SK-N-SH (cell line): ENCODE measurements around the gene RBPJL. TPM values are rescaled to one million over a fixed set of nuclear protein-coding genes. Genes with fewer than 3 reads are reported as not detected.

Source experiments
- CTCF ChIA-PET: fragments of 300-600, 350-600 bp; formaldehyde crosslinking; extraction: SDS; loops from one replicate; lab custom pipeline; 2021; lab: Yijun Ruan, JAX
- POLR2A ChIA-PET: fragments of 350-600 bp; sonication (Branson Sonifier 250); formaldehyde crosslinking; extraction: SDS; loops from one replicate; lab custom pipeline; 2020; ENCODE audit warnings: antibody characterized with exemption, inconsistent platforms; lab: Yijun Ruan, JAX
- DNase-seq: peaks from one replicate; pipeline ENCODE4 v3.0.0; 2012
- H2AFZ ChIP-seq: fragments of 200-600 bp; sonication (generic); 2 replicates; pipeline ENCODE4 v1.8.1; 2016; ENCODE audit warnings: antibody characterized with exemption, mild to moderate bottlenecking, low read depth
- H3F3A ChIP-seq: fragments of 200-600 bp; sonication (generic); replicated peaks from 2 replicates; pipeline ENCODE3; 2016; ENCODE audit warnings: antibody characterized with exemption, mild to moderate bottlenecking; ENCODE audit not compliant: insufficient read depth
- H3K27ac ChIP-seq, 2 experiments: fragments of 200-500 bp in 1 of 2; fragments of 200-600 bp in 1 of 2; sonication (Bioruptor generic) in 1 of 2; sonication (generic), shearing (Covaris generic) in 1 of 2; 2 replicates each; pipeline versions ENCODE4 v1.5.1 to v1.6.1; 2014 to 2016; ENCODE audit warnings: low read depth in 2 of 2, inconsistent platforms in 1 of 2, low read length in 1 of 2, mild to moderate bottlenecking in 1 of 2, mixed read lengths in 1 of 2
- H3K27me3 ChIP-seq: fragments of 200-600 bp; sonication (generic), shearing (Covaris generic); 2 replicates; pipeline ENCODE4 v1.6.1; 2016; ENCODE audit warnings: mixed run types; ENCODE audit not compliant: insufficient read depth
- H3K36me3 ChIP-seq, 2 experiments: fragments of 200-500 bp in 1 of 2; fragments of 200-600 bp in 1 of 2; sonication (Bioruptor generic) in 1 of 2; sonication (generic) in 1 of 2; replicated peaks in 1 of 2; 2 replicates each; pipeline versions ENCODE3 to v1.5.1; 2014 to 2016; ENCODE audit warnings: low read length in 1 of 2, mild to moderate bottlenecking in 1 of 2; ENCODE audit not compliant: insufficient read depth in 2 of 2, control insufficient read depth in 1 of 2
- H3K4me1 ChIP-seq, 2 experiments: fragments of 200-500 bp in 1 of 2; fragments of 200-600 bp in 1 of 2; sonication (Bioruptor generic) in 1 of 2; sonication (generic), shearing (Covaris generic) in 1 of 2; 2 replicates each; pipeline versions ENCODE4 v1.5.1 to v1.6.1; 2014 to 2016; ENCODE audit warnings: low read depth in 1 of 2, low read length in 1 of 2, mixed run types in 1 of 2; ENCODE audit not compliant: insufficient read depth in 2 of 2, control insufficient read depth in 1 of 2
- H3K4me2 ChIP-seq: fragments of 200-600 bp; sonication (generic), shearing (Covaris generic); 2 replicates; pipeline ENCODE4 v1.6.1; 2017; ENCODE audit warnings: mixed run types
- H3K4me3 ChIP-seq, 2 experiments: fragments of 200-500 bp in 1 of 2; fragments of 200-600 bp in 1 of 2; sonication (Bioruptor generic) in 1 of 2; sonication (generic), shearing (Covaris generic) in 1 of 2; 2 replicates each; pipeline versions ENCODE4 v1.5.1 to v1.8.1; 2014 to 2016; ENCODE audit warnings: low read depth in 2 of 2, inconsistent platforms in 1 of 2, low read length in 1 of 2, mild to moderate bottlenecking in 1 of 2, mixed read lengths in 1 of 2, moderate library complexity in 1 of 2
- H3K79me2 ChIP-seq: fragments of 200-600 bp; sonication (generic); 2 replicates; pipeline ENCODE4 v1.8.1; 2017; ENCODE audit warnings: mild to moderate bottlenecking; ENCODE audit not compliant: insufficient read depth
- H3K9ac ChIP-seq: fragments of 200-600 bp; sonication (generic); 2 replicates; pipeline ENCODE4 v1.6.1; 2017; ENCODE audit warnings: mixed run types
- H3K9me2 ChIP-seq: fragments of 200-600 bp; sonication (generic); 2 replicates; pipeline ENCODE4 v1.6.1; 2017; ENCODE audit warnings: mixed run types
- H3K9me3 ChIP-seq: fragments of 200-600 bp; sonication (generic); 2 replicates; pipeline ENCODE4 v1.6.1; 2017; ENCODE audit warnings: mixed run types, mild to moderate bottlenecking, moderate library complexity
- H4K20me1 ChIP-seq: fragments of 200-600 bp; sonication (generic); 2 replicates; pipeline ENCODE4 v1.6.1; 2017; ENCODE audit warnings: mild to moderate bottlenecking, mixed run types; ENCODE audit not compliant: insufficient read depth
- CHD2 ChIP-seq: fragments of 150-350 bp; IDR thresholded peaks from 2 replicates; pipeline ENCODE4 v1.6.1; 2018; ENCODE audit warnings: low read length; ENCODE audit not compliant: partially characterized antibody
- CTCF ChIP-seq: fragments of 200-600 bp; sonication (generic); IDR thresholded peaks from 2 replicates; pipeline ENCODE4 v1.6.1; 2017; ENCODE audit warnings: antibody characterized with exemption, mild to moderate bottlenecking, moderate library complexity
- EP300 ChIP-seq, 2 experiments: IDR thresholded peaks; 2 replicates each; pipeline versions ENCODE4 v1.4.0 to v1.6.1; 2012; ENCODE audit warnings: borderline replicate concordance in 1 of 2, low read depth in 1 of 2, low read length in 1 of 2
- EZH2phosphoT487 ChIP-seq: fragments of 200-600 bp; sonication (generic); IDR thresholded peaks from 2 replicates; pipeline ENCODE4 v1.6.1; 2017; ENCODE audit warnings: low read depth, mixed run types, mild to moderate bottlenecking, antibody characterized with exemption, moderate library complexity, borderline replicate concordance
- GABPA ChIP-seq: IDR thresholded peaks from 2 replicates; pipeline ENCODE4 v1.4.0; 2012; ENCODE audit warnings: low read depth, mild to moderate bottlenecking
- MXI1 ChIP-seq: IDR thresholded peaks from 2 replicates; pipeline ENCODE4 v1.6.1; 2012; ENCODE audit warnings: mild to moderate bottlenecking, low read depth, low read length, improper control_type of control experiment
- NFIC ChIP-seq: IDR thresholded peaks from 2 replicates; pipeline ENCODE4 v1.4.0; 2012; ENCODE audit warnings: borderline replicate concordance
- NRF1 ChIP-seq: IDR thresholded peaks from 2 replicates; pipeline ENCODE4 v1.6.1; 2012; ENCODE audit warnings: low read depth, mild to moderate bottlenecking, low read length
- POLR2AphosphoS5 ChIP-seq: IDR thresholded peaks from 2 replicates; pipeline ENCODE4 v1.6.1; 2012; ENCODE audit warnings: low read depth, low read length
- REST ChIP-seq: IDR thresholded peaks from 2 replicates; pipeline ENCODE4 v1.6.1; 2012; ENCODE audit warnings: mild to moderate bottlenecking, low read depth, low read length, moderate library complexity
- RFX5 ChIP-seq: IDR thresholded peaks from 2 replicates; pipeline ENCODE4 v1.6.1; 2012; ENCODE audit warnings: mild to moderate bottlenecking, improper control_type of control experiment, low read length
- RXRA ChIP-seq: IDR thresholded peaks from 2 replicates; pipeline ENCODE4 v1.4.0; 2012; ENCODE audit warnings: low read depth, mild to moderate bottlenecking, borderline replicate concordance
- SMC3 ChIP-seq: IDR thresholded peaks from 2 replicates; pipeline ENCODE4 v1.6.1; 2012; ENCODE audit warnings: low read depth, low read length, improper control_type of control experiment
- TAF1 ChIP-seq: IDR thresholded peaks from 2 replicates; pipeline ENCODE4 v1.6.1; 2012; ENCODE audit warnings: low read depth, mild to moderate bottlenecking, low read length, moderate library complexity, borderline replicate concordance
- ZBTB33 ChIP-seq: IDR thresholded peaks from 2 replicates; pipeline ENCODE4 v1.4.0; 2012; ENCODE audit warnings: low read depth, borderline replicate concordance
- WGBS: methylation state at CpG from one replicate; pipeline ENCODE4 v1.1.6; 2017; ENCODE audit warnings: low lambda C conversion rate; 5-methylcytosine and 5-hydroxymethylcytosine counted together
- polyA plus RNA-seq, 3 experiments: library from polyadenylated mRNA; depleted of rRNA; stranded (reverse); fragments of >200 nt; gene quantifications; 2 replicates each; pipeline ENCODE4 v1.2.3, GENCODE V29; 2012

The RBPJL gene
- polyA plus RNA-seq, 1 of the 3 experiments (the other 2 are of a cell fraction) = not detected

- Histone ChIP-seq H3K36me3 (peaks cover 12 to 17% of the 10 kb centered on the region in 2 experiments), H3K9me3 (no peaks in the 10 kb centered on the region), H3K4me2 (no peak overlapping the region), H3K27me3 (no peaks in the 10 kb centered on the region), H4K20me1 (no peaks in the 10 kb centered on the region), H3K4me3 (no peak overlapping the region), H3K4me1 (peaks cover 0 to 11% of the 10 kb centered on the region in 2 experiments; a peak in 2 of 4 replicates)
- DNase-seq = no peak
- 81% methylated on average over 6 of the region's 6 CpGs for WGBS
- POLR2A ChIA-PET = no interaction called here
- no peak for TF ChIP-seq SMC3
- TF ChIP-seq, all 33 proteins: peak for 0
- Histone ChIP-seq H3F3A (no peaks in the 10 kb centered on the region), H3K9ac (no peak overlapping the region), H3K9me2 (no peaks in the 10 kb centered on the region), H2AFZ (no peak overlapping the region), H3K79me2 (peaks cover 27% of the 10 kb centered on the region), H3K27ac (no peak overlapping the region)
- CTCF ChIA-PET = interaction anchor here (1.0 to 6.4 kb wide), 12 partner anchors 11 to 409 kb away, joined by 3 to 80 read pairs (median 20); partner anchors contain the start of genes SDC4 and WFDC2
Measured at GRCh38 chr20:45361793-45362192, 55.2 kb downstream of the RBPJL start.

- 2% methylated on average over 28 of the region's 55 CpGs for WGBS
- peak; percentile 96 for DNase-seq
- TF ChIP-seq POLR2AphosphoS5 (peak; percentile 90), GABPA (peak; percentile 84), EZH2phosphoT487 (no peak), NRF1 (peak; percentile 97), REST (no peak), RFX5 (no peak), NFIC (no peak), SMC3 (peak; percentile 72), CHD2 (peak; percentile 59), EP300 (IDR thresholded peaks at IDR 0.05; ENCODE audit: borderline replicate concordance in 1 of 2, low read depth in 1 of 2, low read length in 1 of 2) (peak; percentile 13 to 15; a peak in 1 of 4 replicates), ZBTB33 (no peak), CTCF (peak; percentile 88), MXI1 (peak; percentile 98), RXRA (no peak), TAF1 (0 out of 2 replicates have a peak, but pooled peaks have one; percentile 50)
Measured at GRCh38 chr20:45362804-45363610, 56.4 kb downstream of the RBPJL start, which contains the start of gene SYS1. Gene SYS1 (plus strand): TSS chr20:45363156. CDS start chr20:45363532, 376 bp downstream.

More at GRCh38 chr20:45362804-45363610, 56.4 kb downstream of the RBPJL start, which contains the start of gene SYS1:
- no peaks in the 10 kb centered on the region for H3F3A ChIP-seq
- peaks cover 0 to 11% of the 10 kb centered on the region in 2 experiments; a peak in 2 of 4 replicates for H3K4me1 ChIP-seq
- H3K4me3 ChIP-seq = peak within 1 kb of the TSS; percentile 80 to 92
- no peaks in the 10 kb centered on the region for H3K9me3 ChIP-seq
- POLR2A ChIA-PET = interaction anchor here (0.6 to 2.5 kb wide), 14 partner anchors 9 to 478 kb away, joined by 3 to 21 read pairs (median 4); partner anchors contain the start of genes PIGT and YWHAB
- H2AFZ ChIP-seq = peak within 1 kb of the TSS; percentile 90; the same call in 1 of the 2 replicates
- no peaks in the 10 kb centered on the region for H4K20me1 ChIP-seq
- H3K9ac ChIP-seq = peak within 1 kb of the TSS; percentile 85
- CTCF ChIA-PET = interaction anchor here (0.6 to 6.4 kb wide), 45 partner anchors 9 to 477 kb away, joined by 3 to 80 read pairs (median 5); partner anchors contain the start of genes SDC4 and WFDC2
- H3K4me2 ChIP-seq = peak within 1 kb of the TSS; percentile 92
- peaks cover 21 to 30% of the 10 kb centered on the region in 2 experiments for H3K36me3 ChIP-seq
- H3K9me2 ChIP-seq = no peaks in the 10 kb centered on the region
- no peaks in the 10 kb centered on the region for H3K27me3 ChIP-seq
- peak within 1 kb of the TSS; percentile 91 to 97 for H3K27ac ChIP-seq
- peaks cover 27% of the 10 kb centered on the region for H3K79me2 ChIP-seq
